Breast epithelium (tissue), 3 donors: Measurements from ENCODE around the gene TYW1.
"Not testable (repeated sequence)": the region's sequence is repeated elsewhere in the genome, so short reads cannot be mapped to it uniquely, and the experiment has no call there.

Experiments
- POLR2AphosphoS5 ChIP-seq, 3 donors: sonication (generic); formaldehyde crosslinking; IDR thresholded peaks; one replicate each; pipeline ENCODE4 v1.6.1; 2017; ENCODE audit warnings: antibody characterized with exemption in 3 of 3
- TF ChIP-seq, protein P1 (sequence below), 3 donors: fragments of 450-650 bp; IDR thresholded peaks; one replicate each; pipeline ENCODE4 v1.5.1; 2016 to 2017; ENCODE audit warnings: antibody characterized with exemption in 3 of 3, mild to moderate bottlenecking in 3 of 3, moderate library complexity in 3 of 3

DNA sequence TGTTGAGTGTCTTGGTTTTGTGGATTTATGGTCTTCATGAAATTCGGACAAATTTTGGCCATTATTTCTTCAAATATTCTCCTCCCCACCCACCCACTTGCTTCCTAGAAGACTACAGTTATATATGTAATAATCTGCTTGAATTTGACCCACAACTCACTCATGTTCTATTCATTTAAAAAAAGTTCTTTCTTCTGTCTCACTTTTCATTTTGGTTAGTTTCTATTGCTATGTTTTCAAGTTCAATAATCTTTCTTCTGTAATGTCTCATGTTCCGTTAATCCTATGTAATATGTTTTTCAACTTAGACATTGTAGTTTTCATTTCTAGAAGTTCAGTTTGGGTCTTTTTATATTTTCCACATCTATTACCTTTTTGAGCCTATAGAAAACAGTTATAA, 55.5 kb downstream of the TYW1 start:
- not testable (repeated sequence) for TF ChIP-seq POLR2AphosphoS5 (IDR thresholded peaks at IDR 0.05)
- TF ChIP-seq, protein P1, sequence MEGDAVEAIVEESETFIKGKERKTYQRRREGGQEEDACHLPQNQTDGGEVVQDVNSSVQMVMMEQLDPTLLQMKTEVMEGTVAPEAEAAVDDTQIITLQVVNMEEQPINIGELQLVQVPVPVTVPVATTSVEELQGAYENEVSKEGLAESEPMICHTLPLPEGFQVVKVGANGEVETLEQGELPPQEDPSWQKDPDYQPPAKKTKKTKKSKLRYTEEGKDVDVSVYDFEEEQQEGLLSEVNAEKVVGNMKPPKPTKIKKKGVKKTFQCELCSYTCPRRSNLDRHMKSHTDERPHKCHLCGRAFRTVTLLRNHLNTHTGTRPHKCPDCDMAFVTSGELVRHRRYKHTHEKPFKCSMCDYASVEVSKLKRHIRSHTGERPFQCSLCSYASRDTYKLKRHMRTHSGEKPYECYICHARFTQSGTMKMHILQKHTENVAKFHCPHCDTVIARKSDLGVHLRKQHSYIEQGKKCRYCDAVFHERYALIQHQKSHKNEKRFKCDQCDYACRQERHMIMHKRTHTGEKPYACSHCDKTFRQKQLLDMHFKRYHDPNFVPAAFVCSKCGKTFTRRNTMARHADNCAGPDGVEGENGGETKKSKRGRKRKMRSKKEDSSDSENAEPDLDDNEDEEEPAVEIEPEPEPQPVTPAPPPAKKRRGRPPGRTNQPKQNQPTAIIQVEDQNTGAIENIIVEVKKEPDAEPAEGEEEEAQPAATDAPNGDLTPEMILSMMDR (IDR thresholded peaks at IDR 0.05), result not testable (repeated sequence)
